ENCODE results near the gene SSBP3. TPM values are rescaled to one million over a fixed set of nuclear protein-coding genes. Genes with fewer than 3 reads are reported as not detected.
A peak's percentile ranks its signal among the peaks of the same experiment; 100 is the strongest.

Gene SSBP3
- polyA plus RNA-seq, 1 donor = 52.0 TPM

DNA sequence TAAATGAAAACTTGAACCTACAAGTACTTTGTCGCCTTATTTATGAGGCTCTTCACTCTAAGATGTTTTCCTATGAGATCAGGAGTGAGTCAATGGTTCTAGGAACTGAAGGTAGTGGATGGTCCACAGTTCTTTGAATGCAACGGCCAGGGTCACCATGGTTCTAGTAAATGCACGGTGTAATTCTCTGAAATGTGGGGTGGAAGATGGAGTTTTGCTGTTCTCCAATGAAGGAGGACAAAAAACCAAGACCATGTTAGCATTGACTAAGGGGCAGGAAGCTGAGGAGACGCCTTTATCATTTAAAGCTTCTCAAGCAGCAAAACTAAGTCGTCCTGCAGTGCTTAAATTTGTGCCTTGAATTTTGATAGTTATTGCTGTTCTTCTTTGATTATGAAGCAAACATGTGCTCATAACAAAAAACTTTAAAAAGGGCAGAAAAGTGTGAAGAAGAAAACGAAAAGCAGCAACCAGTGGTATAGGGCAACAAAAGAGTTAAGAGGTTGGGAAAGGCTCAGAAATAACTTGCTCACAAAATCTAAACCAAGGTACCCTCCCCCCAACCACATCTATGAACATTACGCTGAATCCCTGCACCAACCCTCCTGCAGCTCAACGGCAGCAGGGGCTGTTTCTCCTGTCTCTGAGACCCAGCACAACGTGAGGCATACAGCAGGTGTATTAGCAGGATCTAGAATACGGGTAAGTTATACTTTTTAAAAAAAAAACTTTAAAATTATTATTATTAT is 121.2 kb downstream of the SSBP3 start:
- DNase-seq (ENCODE audit: low read depth) = no peak

DNA sequence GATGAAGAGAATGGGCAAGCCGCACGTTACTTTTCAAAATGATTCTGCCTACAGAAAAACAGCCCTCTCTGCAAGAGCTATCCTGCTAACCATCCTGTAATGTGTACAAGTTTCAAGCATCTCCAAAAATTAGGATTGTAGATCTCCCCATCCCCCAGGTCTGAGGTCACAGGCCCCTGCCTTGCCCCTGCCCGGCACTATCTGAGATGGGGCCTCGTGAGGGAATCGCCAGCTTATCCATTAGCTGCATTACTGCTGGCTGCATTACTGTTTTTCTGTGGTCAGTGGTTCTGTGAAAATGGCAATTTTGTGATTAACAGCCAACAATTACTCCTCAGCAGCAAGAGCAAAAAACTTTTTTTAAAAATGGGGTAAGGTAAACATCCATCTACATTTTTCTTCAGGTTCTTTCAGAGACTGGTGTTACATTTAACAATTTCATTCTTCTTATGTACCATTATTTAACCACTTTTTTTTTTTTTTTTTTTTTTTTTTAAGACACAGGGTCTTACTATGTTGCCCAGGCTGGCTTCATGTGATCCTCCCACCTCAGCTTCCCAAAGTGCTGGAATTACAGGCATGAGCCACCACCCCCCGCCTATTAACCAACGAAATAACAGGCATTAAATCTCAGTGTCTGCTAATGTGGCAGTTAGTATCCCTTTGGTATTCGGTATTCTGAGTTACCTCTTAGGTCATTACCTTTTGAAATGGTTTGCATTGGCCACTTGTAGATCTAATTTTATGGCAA is 122.4 kb downstream of the SSBP3 start:
- DNase-seq (ENCODE audit: low read depth) = no peak

DNA sequence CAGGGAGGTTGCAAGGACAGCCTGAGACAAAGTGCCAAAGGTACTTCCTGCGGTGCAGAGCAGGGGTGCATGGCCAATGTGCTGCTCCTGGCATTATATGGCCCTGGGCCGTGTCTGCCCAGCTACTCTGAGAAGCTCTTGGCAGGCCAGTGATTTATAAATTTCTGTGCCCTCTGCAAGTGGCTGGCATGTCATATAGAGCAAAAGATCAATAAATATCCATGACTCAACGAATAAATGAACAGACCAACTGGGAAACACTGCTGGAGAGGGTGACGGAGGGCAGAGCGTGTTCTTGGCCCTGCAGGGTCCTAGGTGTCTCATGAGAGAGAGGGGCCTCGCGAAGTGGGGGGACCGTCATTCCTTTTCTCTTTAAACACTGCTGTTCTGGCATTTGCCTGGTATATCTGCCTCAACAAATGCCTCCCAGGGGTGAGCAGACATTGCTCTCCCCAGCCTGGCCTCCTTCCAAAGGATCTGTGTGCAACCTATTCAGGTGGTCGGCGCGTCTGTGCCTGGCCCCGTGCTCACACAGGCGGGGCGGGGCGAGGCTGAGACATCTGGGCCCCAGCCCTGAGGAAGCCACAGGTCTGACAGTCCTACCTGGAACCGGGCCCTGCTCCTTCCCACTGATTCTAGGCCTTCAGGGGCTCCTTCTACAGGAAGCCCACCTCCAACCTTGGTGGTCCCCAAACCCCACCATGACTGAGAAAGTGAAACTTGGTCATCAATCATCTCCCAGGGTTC is 123.9 kb downstream of the SSBP3 start:
- DNase-seq (ENCODE audit: low read depth) = no peak

DNA sequence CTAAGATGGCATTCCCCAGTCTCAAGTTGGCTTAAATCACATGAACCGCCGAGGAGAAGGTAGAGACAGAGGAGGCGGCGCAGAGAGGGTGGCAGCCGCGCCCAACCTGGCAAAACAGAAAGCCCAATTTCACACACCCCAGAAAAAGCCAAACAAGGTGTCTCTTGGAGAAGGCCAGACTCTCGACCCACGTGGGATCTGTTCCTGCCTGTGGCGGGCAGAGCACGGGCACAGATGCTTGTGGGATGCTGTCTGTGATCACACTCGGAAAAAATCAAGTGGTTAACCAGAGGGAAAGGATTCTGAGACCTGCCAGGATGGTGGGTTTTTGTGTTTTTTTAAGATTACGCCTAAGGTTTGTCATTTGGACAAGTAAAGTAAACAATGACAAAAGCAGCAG is 125.5 kb downstream of the SSBP3 start:
- DNase-seq (ENCODE audit: low read depth) = no peak

DNA sequence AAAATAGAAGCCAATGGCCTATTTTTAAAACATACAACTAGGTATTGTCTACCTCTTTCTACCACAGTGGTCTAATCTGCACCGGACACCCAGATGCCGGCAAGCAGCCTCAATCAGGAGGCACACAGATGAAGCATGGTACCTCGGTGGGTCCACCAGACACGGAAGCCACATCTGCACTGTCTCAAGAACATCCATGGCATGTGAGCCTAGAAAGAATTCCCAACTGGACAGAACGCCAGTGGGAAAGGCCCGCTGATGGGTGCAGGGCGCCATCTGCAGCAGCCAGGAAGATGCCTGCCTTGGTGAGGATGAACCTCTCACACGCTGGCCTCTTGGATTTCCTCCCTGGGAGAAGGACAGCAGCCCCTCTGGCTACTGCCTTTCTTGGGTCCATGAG is 126.7 kb downstream of the SSBP3 start:
- DNase-seq (ENCODE audit: low read depth) = no peak

DNA sequence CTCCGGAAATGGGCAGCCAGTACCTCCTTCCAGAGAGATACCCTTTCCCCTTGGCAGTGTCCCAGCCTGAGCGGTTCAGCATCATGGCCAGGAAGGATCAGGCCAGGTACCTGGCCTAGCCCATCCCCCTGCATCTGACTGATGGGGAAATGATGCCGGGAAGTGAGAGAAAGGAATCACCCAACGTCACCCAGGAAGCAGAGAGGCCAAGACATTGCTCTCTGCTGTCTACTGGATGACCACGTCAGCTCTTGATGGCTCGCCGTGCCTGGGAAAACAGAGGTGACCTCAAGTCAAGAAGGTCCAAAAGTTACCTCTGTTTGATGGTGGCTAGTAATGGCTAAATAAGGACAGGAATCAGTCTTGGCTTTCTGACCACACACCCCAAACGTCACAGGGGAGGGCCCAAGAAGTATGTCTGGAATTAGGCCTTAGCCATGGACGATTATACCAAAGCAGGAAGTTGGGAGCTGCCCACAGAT is 127.2 kb downstream of the SSBP3 start:
- no peak for DNase-seq (ENCODE audit: low read depth)

DNA sequence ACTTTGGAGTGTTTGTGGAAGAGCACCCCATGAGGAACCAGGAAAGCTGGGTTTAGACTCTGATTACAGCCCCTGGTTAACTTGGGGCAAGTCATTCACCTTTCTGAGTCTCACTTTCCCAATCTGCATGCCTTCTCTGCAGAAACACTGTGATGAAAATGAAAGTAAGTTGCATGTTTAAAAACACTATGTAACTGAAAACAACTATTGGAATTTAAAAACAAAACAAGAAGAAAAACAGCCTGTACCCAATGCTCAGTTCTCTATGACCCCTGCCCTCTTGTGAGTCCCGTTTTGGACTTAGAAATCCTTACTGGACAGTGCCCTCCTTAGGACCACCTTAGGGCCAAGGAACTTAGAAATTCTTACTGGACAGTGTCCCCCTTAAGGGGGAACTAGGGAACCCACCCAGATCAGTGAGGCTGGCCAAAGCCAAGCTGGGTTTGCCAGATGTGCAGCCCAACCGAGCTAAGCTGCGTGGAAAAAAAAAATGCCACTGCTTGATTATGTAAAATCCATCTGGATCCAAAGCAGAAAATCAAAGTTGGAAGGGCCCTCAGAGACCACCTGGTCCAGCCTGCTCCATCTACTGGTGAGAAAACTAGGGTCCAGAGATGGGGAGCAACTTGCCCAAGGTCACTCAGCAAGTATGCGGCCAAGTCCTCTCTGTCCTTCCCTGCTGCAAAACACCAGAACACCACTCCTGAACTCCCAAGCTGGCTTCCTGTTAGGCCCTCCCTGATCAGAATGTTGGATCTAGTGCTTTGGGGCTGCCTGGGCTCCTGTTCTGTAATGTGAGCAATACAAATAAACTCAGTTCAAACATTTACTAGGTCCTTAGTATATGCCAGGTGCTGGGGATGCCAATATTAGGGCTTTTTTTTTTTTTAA is 128.5 kb downstream of the SSBP3 start:
- no peak for DNase-seq (ENCODE audit: low read depth)

DNA sequence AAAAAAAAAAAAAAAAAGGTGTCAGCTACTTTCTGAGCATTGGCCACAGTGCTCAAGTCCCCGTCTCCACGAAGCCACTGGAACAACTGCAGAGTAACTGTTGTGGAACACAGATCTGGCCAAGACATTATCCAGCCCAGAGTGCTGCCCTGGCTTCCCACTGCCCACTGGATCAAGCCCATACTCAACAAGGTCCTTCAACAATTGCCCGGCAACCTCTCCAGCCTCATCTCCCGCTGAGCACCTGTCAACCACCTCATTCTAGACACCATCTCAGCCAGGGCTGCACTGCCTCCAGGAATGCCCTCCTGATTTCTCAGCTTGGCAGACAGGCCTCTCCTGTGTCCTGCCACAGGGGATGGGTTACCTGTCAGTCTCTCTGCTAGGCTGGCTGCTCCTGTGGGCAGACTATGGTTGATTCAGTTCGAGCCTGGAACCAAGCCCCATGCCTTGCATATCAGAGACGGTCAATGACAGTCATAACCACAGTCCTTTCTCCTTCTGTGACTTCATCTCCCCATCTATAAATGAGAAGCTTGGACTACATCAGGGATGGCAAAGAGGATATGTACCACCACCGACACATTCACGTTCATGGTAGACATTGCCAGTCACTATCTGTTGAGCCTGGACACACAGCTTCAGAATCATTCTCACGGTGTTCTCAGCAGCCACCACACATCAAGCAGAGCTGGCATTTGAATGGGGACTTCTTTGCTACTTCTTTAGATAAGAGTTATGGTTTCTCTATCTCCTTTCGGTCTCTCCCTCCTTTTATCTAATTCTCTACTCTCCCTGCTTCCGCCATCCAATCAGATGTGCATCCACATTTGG is 129.4 kb downstream of the SSBP3 start:
- no peak for DNase-seq (ENCODE audit: low read depth)

DNA sequence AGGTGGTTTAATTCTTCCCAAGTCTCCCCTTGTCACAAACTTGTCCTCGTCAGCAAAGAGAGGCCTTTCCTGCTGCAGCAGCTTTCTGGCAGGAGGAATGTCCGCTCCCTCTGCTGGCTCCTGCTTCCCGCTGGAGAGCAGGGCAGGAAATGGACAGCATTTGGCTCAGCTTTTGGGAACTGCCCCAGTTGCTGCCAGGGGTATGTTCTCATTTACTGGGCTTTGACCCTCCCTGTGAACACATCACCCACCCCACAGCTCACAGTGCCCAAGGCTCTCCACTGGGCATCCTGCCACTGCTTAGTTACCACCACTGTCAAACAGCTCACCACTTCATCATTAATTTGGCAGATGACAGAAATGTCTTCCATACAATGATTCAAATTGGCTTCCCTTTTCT is 130.8 kb downstream of the SSBP3 start:
- no peak for DNase-seq (ENCODE audit: low read depth)

DNA sequence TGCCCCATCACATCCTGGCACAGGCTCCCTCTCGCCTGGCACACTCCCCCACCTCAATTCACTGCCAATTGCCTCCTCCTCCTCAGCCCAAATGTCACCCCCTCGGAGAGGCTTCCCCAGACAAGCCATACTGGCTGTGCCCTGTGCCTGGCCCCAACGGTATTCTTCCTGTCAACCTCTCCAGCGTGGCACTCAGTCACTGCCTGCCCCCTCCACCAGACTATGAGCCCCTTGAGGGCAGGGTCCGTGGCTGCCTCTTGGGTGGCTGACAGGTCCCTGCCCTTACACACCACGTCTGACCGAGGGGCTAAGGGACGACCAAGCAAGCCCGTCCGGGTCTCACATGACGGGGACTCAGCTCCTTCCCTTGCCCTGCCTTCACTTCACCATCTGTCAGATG is 131.3 kb downstream of the SSBP3 start:
- DNase-seq (ENCODE audit: low read depth) = no peak

DNA sequence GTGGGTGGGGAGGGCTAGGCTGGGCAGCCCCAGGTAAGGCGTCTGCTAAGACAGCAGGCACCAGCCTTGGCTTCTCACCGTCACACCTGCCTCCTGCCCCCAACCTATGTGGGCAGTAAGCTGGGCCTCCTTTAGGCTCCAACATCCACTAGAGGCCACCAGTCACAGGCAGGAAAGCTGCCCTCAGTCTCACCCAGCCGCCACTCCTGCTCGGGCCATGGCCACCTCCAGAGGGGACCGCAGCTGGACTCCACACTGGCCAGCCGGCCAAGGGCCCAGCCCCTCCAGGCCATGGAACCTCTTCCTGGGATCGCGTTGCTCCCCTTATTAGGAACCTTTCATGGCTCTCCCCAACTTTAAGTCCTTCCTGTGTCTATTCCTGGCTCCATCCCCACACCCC is 131.7 kb downstream of the SSBP3 start:
- DNase-seq (ENCODE audit: low read depth) = no peak

DNA sequence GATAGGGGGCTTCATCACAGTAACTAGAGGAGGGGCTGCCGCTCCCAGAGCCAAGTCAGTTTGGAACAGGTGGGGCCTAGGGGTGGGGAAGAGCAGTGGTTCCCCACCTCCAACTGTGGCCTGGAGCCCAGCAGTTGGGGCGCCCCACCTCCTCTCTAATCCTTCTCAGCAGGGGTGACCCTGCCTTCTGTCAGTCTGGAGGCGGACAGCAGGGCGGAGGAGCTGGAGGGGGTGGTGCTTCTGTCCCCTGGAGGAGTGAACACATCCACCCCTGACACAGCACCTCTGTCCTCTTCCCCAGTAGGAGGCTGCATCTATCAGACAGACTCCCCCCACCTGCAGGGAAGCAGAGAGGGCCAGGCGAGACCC is 132.4 kb downstream of the SSBP3 start:
- no peak for DNase-seq (ENCODE audit: low read depth)

DNA sequence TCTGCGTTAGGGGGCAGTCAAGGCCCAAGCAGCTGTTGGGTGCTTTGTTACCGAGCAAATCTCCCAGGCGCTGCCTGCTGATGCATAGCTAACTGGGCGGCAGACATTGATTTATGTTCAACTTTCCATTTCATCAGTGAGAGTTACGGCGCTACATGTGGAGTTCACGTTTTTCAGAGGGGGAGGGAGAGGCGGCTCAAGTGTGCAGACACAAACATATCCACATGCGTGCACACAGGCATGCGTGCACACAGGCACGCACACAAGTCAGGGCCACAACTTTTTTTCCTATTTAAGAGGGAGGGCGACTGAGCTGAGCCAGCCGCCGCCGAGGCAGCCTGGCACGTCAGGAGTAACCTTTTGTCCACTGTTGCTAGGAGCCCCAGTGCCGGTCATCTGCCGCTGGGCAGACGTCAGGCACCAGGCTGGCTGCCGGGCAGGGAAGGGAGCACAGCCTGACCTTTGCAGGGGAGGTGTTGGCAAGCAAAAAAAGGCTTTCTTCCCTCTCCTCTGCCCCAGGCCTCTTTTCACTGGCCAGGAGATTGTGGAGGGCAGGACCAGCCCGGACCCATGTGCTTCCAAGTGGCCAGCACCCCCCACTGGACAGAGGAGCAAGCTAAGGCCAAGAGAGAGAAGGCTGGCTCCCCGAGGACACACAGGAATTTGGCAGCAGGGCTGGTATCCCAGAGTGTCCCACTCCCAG is 133.0 kb downstream of the SSBP3 start:
- peak; percentile 84 for DNase-seq (ENCODE audit: low read depth)

DNA sequence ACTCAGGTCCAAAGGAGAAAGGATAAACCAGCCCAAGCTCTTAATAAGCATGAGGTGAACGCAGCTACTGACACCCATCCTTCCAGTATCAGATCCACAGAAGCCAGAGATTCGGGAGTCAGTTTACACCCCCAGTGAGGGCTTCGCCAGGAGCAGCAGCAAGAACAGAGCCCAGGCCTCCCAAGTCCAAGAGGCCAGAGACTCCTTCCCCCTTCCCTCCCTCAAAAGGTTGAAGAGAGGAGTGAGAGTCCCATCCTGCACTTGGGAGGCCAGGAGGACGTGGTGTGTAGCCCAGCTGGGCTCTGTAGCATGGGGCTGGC is 133.5 kb downstream of the SSBP3 start:
- DNase-seq (ENCODE audit: low read depth) = no peak

DNA sequence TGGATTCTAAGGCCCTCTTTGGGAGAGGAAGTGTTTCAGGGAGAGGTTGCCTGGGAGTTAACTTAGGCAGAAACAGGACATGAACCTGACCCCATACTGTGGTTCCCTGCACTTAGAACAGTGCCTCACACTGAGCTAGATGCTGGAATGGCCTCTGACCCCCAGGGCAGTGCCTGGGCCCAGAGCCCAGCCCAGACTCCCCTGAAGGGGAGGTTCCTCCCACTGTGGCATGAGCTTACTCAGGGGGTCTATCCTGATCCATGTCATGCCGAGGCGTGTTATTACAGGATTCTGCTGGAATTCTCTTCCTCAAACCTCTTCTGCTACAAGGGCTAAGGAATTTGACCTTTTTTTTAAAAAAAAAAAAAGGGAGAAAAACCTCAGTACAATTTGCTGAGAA is 134.1 kb downstream of the SSBP3 start:
- DNase-seq (ENCODE audit: low read depth) = no peak

DNA sequence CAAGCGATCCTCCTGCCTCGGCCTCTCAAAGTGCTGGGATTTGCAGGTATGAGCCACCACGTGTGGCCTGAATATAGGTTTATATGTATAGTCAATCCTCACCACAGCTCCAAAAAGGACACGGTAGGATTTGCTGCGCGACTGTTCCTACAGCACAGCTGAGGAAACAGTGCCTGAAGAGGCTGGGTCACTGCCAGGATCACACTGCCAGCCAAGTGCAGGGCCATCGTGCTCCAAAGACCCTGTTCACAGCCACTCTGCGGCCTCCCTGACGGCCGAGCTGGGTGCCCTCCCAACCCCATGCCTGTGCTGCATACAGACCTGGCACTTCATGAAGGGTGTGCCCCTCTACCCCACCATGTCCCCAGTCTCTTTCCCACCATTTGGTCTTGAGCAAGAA is 134.9 kb downstream of the SSBP3 start:
- DNase-seq (ENCODE audit: low read depth) = no peak

DNA sequence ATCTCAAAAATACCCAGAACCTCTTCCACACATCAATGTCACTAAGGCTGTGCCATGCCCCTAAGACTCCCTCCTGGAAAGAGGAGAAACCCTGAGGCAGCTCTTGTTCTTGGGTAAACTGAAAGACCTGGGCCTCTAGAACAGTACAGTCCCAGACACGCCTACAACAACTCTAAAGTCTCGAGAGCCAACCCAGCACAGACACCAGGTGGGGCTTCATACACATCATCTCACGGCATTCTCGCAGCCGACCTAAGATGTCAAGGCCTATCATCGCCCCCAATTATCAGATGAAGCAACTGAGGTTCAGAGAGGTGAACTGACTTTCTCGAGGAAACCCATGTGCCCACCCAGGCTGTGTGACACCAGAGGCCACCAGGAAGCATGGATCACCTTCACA is 135.7 kb downstream of the SSBP3 start:
- DNase-seq (ENCODE audit: low read depth) = no peak

DNA sequence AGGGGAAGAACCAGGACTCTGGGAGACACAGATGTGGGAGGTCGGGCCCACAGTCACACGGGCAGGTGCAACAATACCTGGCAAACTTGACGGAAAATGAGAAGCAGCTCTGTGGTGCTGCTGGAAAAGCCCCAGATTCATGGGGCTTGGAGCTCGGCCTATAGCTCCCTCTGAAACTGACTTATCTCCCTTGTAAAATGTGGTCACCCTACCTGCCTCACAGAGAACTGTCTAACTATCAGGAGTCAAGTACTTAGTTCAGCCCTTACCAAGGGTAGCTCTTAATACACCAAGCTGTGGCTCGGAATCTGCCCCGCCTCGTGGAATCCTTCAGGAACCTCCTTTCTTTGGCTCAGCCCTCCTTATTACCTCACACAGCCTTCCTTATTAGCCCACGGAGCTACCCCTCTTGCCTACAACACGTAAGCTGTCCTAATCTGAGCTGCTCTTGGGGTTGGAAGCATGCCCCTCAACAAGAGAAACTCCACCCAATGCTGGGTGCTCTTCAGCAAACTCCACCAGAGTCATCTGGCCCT is 137.4 kb downstream of the SSBP3 start:
- DNase-seq (ENCODE audit: low read depth) = no peak

DNA sequence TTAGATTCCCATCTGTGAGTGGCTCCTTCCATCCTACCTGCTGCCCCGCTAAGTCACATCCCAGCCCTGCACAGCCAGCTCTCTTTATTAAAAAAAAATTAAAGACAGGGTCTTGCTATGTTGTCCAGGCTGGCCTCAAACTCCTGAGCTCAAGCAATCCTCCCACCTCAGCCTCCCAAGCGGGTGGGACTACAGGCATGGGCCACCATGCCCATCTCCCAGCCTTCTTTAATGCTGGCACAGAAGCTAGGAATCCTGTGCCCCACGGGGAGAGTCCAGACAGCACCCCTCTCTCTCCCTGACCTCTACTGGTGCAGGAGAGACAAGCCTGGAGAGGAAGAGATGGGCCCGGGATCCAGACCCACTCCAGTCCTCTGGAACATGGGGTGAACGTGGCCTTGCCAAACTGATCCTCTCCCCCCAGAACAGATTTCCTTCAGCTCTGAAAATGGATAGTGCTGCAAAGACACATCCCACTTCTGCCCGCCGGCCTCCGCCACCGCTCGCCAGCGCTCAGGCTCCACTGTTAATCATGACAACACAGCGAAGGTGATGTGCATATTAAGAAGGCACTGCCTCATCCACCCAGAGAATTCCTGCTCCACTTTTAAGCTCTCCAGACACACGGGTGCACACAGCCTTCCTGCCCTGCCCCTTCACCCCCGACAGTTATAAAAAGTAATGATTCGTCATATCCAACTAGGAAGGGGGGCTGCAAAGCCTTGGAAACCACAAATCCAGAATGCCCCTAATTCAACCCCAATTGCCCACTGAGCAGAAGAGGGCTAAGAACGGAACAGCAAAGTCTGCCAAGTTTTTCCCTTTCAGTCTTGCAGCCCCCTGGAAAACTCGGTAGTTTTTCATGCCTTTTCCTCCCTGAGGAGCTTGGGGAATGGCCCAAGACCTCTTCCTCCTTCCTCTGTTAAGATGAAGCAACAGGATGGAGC is 138.1 kb downstream of the SSBP3 start:
- no peak for DNase-seq (ENCODE audit: low read depth)
